ENCODE results near the gene GEN1.

DNA sequence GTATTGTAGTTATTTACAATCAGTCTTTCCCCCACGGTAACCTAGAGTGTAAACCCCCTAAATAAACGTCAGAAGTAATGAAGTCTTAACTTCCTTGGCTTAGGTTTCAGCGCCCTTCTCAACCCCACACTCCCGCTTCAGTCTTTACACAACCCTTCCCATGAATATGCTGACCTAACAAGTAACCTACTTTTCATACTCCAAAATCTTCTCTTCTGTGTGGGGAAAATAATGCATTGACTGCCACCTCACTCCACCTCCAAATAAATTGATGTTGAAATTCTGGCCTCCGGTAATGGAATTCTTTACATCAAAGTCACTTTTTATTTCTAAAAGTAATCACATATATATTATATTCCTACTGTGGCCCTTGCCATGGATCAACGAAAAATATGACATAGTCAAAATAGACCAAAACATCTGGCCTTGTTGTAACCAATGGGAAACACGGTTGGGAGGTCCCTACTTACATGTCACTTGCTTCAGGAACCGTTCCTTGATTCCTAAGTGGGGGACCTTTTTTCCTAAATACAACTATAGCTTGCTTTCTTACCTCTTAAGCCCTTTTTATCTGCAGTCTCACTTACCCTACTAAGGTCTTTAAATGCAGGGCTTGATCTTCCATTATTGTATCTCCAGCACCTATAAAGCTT is 961 bp downstream of the GEN1 start:
- TF ChIP-seq CTCF (IDR thresholded peaks at IDR 0.05) (no peak), POLR2A (IDR thresholded peaks at IDR 0.05) (no peak)

Measured in testis (tissue), 2 donors.